ENCODE measurements around the gene RAB31.
A peak's percentile ranks its signal among the peaks of the same experiment; 100 is the strongest.

Gene RAB31

GRCh38 chr18:9691235-9691634 lies 16.9 kb upstream of the RAB31 start:
- DNase-seq, result no peak

GRCh38 chr18:9694174-9694573 lies 13.9 kb upstream of the RAB31 start:
- no peak for DNase-seq

- no peak for DNase-seq
Observed at GRCh38 chr18:9694952-9695495, 13.1 kb upstream of the RAB31 start.

GRCh38 chr18:9695605-9696004 lies 12.5 kb upstream of the RAB31 start:
- no peak for DNase-seq

GRCh38 chr18:9696112-9696511 lies 12.0 kb upstream of the RAB31 start:
- no peak for DNase-seq

- no peak for DNase-seq
Observed at GRCh38 chr18:9696701-9697100, 11.4 kb upstream of the RAB31 start.

- DNase-seq, result no peak
Observed at GRCh38 chr18:9697121-9697520, 11.0 kb upstream of the RAB31 start.

- DNase-seq, result no peak
Observed at GRCh38 chr18:9698497-9698896, 9.6 kb upstream of the RAB31 start.

- no peak for DNase-seq
Observed at GRCh38 chr18:9700261-9700796, 7.8 kb upstream of the RAB31 start.

- DNase-seq, result peak in 3 of 56 donors; percentile 4 to 19 (median 15)
Observed at GRCh38 chr18:9701609-9702349, 6.3 kb upstream of the RAB31 start.

GRCh38 chr18:9704233-9705118 lies 3.6 kb upstream of the RAB31 start:
- no peak for DNase-seq

GRCh38 chr18:9705183-9705829 lies 2.8 kb upstream of the RAB31 start:
- DNase-seq, result no peak

- DNase-seq, result no peak
Observed at GRCh38 chr18:9706081-9706935, 1.8 kb upstream of the RAB31 start.

- DNase-seq, result peak in 3 of 56 donors; percentile 11 to 37 (median 37)
Observed at GRCh38 chr18:9707381-9708056, 582 bp upstream of the RAB31 start.

- peak in 4 of 56 donors; percentile 19 to 30 (median 22) for DNase-seq
Observed at GRCh38 chr18:9708434-9709303, 568 bp downstream of the RAB31 start.

- DNase-seq, result peak in 2 of 56 donors; percentile 5 to 19
Observed at GRCh38 chr18:9709304-9709877, 1.3 kb downstream of the RAB31 start.

- no peak for DNase-seq
Observed at GRCh38 chr18:9710037-9710436, 1.9 kb downstream of the RAB31 start.

GRCh38 chr18:9711361-9712129 lies 3.4 kb downstream of the RAB31 start:
- DNase-seq, result no peak
